GM23248 (cell line): ENCODE measurements around the gene TLX3. TPM values are rescaled to one million over a fixed set of nuclear protein-coding genes. Genes with fewer than 3 reads are reported as not detected.

ENCODE experiments used
- DNase-seq: peaks from one replicate; pipeline ENCODE4 v3.0.0-alpha.2; 2015
- H2AFZ ChIP-seq: fragments of 200-600 bp; sonication (generic); 2 replicates; pipeline ENCODE4 v1.6.1; 2016; ENCODE audit warnings: antibody characterized with exemption
- H3F3A ChIP-seq: fragments of 200-600 bp; sonication (generic); 2 replicates; pipeline ENCODE4 v1.6.1; 2016; ENCODE audit warnings: mild to moderate bottlenecking, antibody characterized with exemption, mixed run types; ENCODE audit not compliant: insufficient read depth
- H3K27ac ChIP-seq: fragments of 200-600 bp; sonication (generic); 2 replicates; pipeline ENCODE4 v1.5.1; 2016; ENCODE audit warnings: mild to moderate bottlenecking
- H3K27me3 ChIP-seq: fragments of 200-600 bp; sonication (generic); replicated peaks from 2 replicates; pipeline ENCODE4 v1.6.1; 2016; ENCODE audit warnings: mild to moderate bottlenecking; ENCODE audit not compliant: insufficient read depth
- H3K36me3 ChIP-seq: fragments of 200-600 bp; sonication (generic); 2 replicates; pipeline ENCODE4 v1.6.1; 2016; ENCODE audit warnings: low read depth, mild to moderate bottlenecking
- H3K4me1 ChIP-seq: fragments of 200-600 bp; sonication (generic); 2 replicates; pipeline ENCODE4 v1.6.1; 2016; ENCODE audit warnings: mild to moderate bottlenecking; ENCODE audit not compliant: insufficient read depth
- H3K4me2 ChIP-seq: fragments of 200-600 bp; sonication (generic); one replicate; pipeline ENCODE4 v1.6.1; 2016; ENCODE audit warnings: mild to moderate bottlenecking; ENCODE audit not compliant: unreplicated experiment
- H3K4me3 ChIP-seq: fragments of 200-600 bp; sonication (generic); 2 replicates; pipeline ENCODE4 v1.5.1; 2016; ENCODE audit warnings: mild to moderate bottlenecking
- H3K79me2 ChIP-seq: fragments of 200-600 bp; sonication (generic); 2 replicates; pipeline ENCODE4 v1.6.1; 2016; ENCODE audit warnings: mild to moderate bottlenecking; ENCODE audit not compliant: insufficient read depth
- H3K9ac ChIP-seq: fragments of 200-600 bp; sonication (generic); 2 replicates; pipeline ENCODE4 v1.6.1; 2016; ENCODE audit warnings: mild to moderate bottlenecking
- H3K9me2 ChIP-seq: fragments of 200-600 bp; sonication (generic); 2 replicates; pipeline ENCODE4 v1.6.1; 2016; ENCODE audit warnings: mixed run types, mild to moderate bottlenecking, moderate library complexity; ENCODE audit not compliant: insufficient read depth
- H3K9me3 ChIP-seq: fragments of 200-600 bp; sonication (generic); one replicate; pipeline ENCODE4 v1.6.1; 2017; ENCODE audit warnings: low read depth
- H4K20me1 ChIP-seq: fragments of 200-600 bp; sonication (generic); 2 replicates; pipeline ENCODE4 v1.6.0; 2016; ENCODE audit not compliant: insufficient read depth
- EZH2 ChIP-seq: fragments of 200-600 bp; sonication (generic); IDR thresholded peaks from 2 replicates; pipeline ENCODE4 v1.6.1; 2018; ENCODE audit warnings: antibody characterized with exemption, mild to moderate bottlenecking; ENCODE audit not compliant: insufficient read depth, poor library complexity, severe bottlenecking
- EZH2phosphoT487 ChIP-seq: fragments of 200-600 bp; sonication (generic); IDR thresholded peaks from 2 replicates; pipeline ENCODE4 v1.6.1; 2018; ENCODE audit warnings: antibody characterized with exemption, moderate library complexity, mild to moderate bottlenecking, low read depth; ENCODE audit not compliant: insufficient read depth
- WGBS, 2 experiments: methylation state at CpG; one replicate each; pipeline ENCODE4 v1.1.6; 2015 to 2017; ENCODE audit warnings: low lambda C conversion rate in 2 of 2, low coverage in 1 of 2; ENCODE audit errors: missing lambda C conversion rate in 2 of 2; 5-methylcytosine and 5-hydroxymethylcytosine counted together
- in situ Hi-C: fragments of 300-500 bp; cut with MboI; formaldehyde crosslinking; loops from 2 replicates; pipeline ENCODE4 v1.15.0; 2020
- polyA plus RNA-seq: library from polyadenylated mRNA; unstranded; fragments of >200 nt; fragmentation: Nextera tagmentation; extraction: Ambion mirVana; gene quantifications from 2 replicates; pipeline ENCODE4 v1.2.1, GENCODE V29; 2016
- total RNA-seq: library from RNA; depleted of rRNA; stranded (reverse); fragments of >200 nt; shearing (Covaris generic); gene quantifications from 2 replicates; pipeline ENCODE4 v1.2.3, GENCODE V29; 2014

The TLX3 gene
- total and polyA plus RNA-seq, 2 experiments from 2014 or later, result not detected

DNA sequence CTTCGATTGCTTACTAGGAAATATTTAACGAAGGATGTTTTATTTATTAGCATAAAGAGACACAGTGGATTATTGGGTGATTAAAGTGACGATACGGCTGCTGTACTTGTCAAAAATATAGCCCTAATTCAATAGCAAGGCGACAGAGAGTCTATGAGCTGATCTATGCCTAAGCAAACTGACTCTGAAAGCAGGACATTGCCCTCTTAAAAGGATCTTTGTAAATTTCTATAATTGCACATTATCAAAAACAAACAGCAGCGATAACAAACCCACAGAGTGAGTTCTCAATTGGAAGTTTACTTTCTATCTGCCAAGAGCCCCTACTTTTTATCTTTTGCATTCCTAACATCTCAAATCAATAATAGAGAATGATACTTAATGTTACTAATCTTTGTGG is 31.4 kb downstream of the TLX3 start:
- H3K4me3 ChIP-seq, result no peak overlapping the region
- no peaks in the 10 kb centered on the region for H3K9me3 ChIP-seq
- H3K4me1 ChIP-seq, result peaks cover 3% of the 10 kb centered on the region; the same call in 1 of the 2 replicates
- no peak overlapping the region for H3K27ac ChIP-seq
- H3K79me2 ChIP-seq, result no peaks in the 10 kb centered on the region
- TF ChIP-seq EZH2 (no peak), EZH2phosphoT487 (no peak)
- H3K9me2 ChIP-seq, result no peaks in the 10 kb centered on the region
- no peaks in the 10 kb centered on the region for H3F3A ChIP-seq
- in situ Hi-C loops, result loop anchor here (10.0 kb wide), 1 partner anchor 596 kb away; no protein-coding TSS in a partner anchor
- WGBS, 2 experiments, result 67 to 69% methylated on average over 6 of the region's 6 CpGs
- no peak overlapping the region for H3K9ac ChIP-seq
- no peak overlapping the region for H2AFZ ChIP-seq
- DNase-seq, result no peak
- H3K4me2 ChIP-seq, result no peak overlapping the region
- H4K20me1 ChIP-seq, result no peaks in the 10 kb centered on the region
- no peaks in the 10 kb centered on the region for H3K36me3 ChIP-seq
- H3K27me3 ChIP-seq, result peaks cover 5% of the 10 kb centered on the region; the same call in 1 of the 2 replicates

DNA sequence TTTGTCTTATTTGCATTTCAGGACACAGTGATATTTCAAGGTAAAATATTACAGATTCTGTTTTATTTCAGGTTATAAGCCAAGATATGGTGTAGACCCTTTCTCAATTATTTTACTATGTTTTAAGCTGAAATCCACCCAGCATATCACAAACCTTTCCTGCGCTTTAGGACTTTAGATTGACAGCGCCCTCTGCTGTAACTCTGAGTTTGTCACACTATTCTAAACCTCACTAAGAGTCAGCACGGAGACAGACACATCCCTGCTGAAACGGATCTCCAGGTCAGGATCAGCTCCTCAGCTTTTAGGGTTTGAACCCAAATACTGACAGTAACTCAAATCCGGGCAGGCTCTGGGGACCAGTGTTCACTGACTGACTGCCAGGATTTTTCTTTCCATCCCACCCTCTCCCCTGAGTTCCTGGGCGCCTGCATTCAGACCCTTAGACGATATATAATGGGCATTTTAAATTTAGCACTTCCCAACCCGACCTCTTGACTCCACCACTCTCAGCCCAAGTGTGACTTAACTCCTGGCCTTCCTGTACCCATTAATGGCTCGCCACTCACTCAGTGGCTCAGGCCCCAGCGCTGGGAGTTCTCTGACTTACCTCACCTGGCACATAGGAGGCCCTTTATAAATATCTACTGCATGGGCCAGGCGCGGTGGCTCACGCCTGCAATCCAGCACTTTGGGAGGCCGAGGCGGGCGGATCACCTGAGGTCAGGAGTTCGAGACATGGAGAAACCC is 33.5 kb downstream of the TLX3 start:
- TF ChIP-seq EZH2 (no peak), EZH2phosphoT487 (no peak)
- H3K9me3 ChIP-seq, result no peaks in the 10 kb centered on the region
- H3F3A ChIP-seq, result no peaks in the 10 kb centered on the region
- no peaks in the 10 kb centered on the region for H3K4me1 ChIP-seq
- no peaks in the 10 kb centered on the region for H3K9me2 ChIP-seq
- H3K79me2 ChIP-seq, result no peaks in the 10 kb centered on the region
- H3K36me3 ChIP-seq, result no peaks in the 10 kb centered on the region
- no peak overlapping the region for H3K9ac ChIP-seq
- H3K4me3 ChIP-seq, result no peak overlapping the region
- DNase-seq, result peak; percentile 84
- 38 to 41% methylated on average over 17 of the region's 17 CpGs for WGBS, 2 experiments
- H3K27ac ChIP-seq, result no peak overlapping the region
- H4K20me1 ChIP-seq, result no peaks in the 10 kb centered on the region
- in situ Hi-C loops, result loop anchor here (10.0 kb wide), 1 partner anchor 598 kb away; no protein-coding TSS in a partner anchor
- no peak overlapping the region for H3K4me2 ChIP-seq
- H3K27me3 ChIP-seq, result no peaks in the 10 kb centered on the region
- H2AFZ ChIP-seq, result no peak overlapping the region

DNA sequence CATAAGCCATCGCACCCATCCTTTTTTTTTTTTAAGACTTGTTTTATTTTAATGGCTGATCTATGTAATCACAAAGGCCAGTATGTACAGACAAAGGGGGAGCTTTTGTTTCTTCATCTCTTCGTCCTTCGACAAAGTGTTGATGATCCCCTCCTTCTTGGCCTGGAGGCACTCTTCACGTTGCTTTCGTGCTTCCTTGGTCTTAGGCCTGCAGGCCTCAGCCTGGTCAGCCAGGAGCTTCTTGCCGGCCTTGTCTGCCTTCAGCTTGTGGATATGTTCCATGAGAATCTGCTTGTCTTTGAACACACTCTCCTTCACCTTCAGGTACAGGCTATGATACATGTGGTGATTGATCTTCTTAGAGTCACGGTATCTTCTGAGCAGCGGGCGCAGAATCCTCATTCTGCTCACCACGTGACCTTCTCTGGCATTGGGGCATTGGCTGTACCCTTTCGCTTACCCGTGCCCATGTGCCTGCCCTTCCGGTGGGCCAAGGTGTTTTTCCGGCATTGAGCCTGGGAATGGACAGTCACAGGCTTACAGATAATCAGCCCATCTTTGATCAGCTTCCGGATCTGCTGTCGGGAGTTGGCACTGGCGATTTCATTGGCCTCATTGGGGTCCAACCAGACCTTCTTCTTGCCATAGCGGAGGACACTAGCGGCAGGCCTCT is 36.0 kb downstream of the TLX3 start:
- Histone ChIP-seq H3K4me1 (no peaks in the 10 kb centered on the region), H4K20me1 (no peaks in the 10 kb centered on the region), H3K36me3 (no peaks in the 10 kb centered on the region), H3K79me2 (no peaks in the 10 kb centered on the region), H3F3A (no peaks in the 10 kb centered on the region), H2AFZ (no peak overlapping the region), H3K9ac (no peak overlapping the region), H3K9me2 (no peaks in the 10 kb centered on the region), H3K4me3 (no peak overlapping the region), H3K9me3 (no peaks in the 10 kb centered on the region), H3K27ac (no peak overlapping the region), H3K27me3 (no peaks in the 10 kb centered on the region), H3K4me2 (no peak overlapping the region)
- in situ Hi-C loops, result loop anchor here (10.0 kb wide), 1 partner anchor 600 kb away; no protein-coding TSS in a partner anchor
- TF ChIP-seq EZH2 (no peak), EZH2phosphoT487 (no peak)
- WGBS, 2 experiments, result 88% methylated on average over 19 of the region's 19 CpGs
- no peak for DNase-seq

DNA sequence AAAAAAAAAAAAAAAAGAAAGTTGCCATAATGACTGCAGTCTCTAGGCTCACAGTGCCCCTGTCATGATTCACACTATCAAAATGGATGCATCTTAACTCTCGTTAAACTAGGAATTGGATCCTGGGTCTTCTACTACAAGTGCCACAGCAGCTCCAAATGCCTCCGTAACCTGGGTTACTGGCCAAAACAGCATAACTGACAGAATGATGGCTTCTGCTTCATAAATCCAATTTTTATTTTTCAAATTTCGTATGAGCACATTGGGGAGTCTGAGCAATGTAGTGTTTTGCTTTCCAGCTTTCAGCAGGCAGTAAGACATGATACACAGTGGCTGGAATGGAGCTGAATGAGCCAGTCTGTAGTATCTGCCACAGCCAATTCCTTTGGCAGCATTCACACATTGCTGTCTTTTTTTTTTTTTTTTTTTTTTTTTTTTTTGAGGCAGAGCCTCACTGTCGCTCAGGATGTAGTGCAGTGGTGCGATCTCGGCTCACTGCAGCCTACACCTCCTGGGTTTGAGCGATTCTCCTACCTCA is 42.6 kb downstream of the TLX3 start:
- DNase-seq, result peak; percentile 40
- no peak overlapping the region for H3K27ac ChIP-seq
- no peak overlapping the region for H3K4me3 ChIP-seq
- in situ Hi-C loops, result no loop called here
- no peak overlapping the region for H3K4me2 ChIP-seq
- no peaks in the 10 kb centered on the region for H3K9me3 ChIP-seq
- H3F3A ChIP-seq, result no peaks in the 10 kb centered on the region
- no peaks in the 10 kb centered on the region for H4K20me1 ChIP-seq
- TF ChIP-seq EZH2phosphoT487, result no peak
- TF ChIP-seq EZH2, result no peak
- 16 to 21% methylated on average over 7 of the region's 7 CpGs for WGBS, 2 experiments
- H3K9ac ChIP-seq, result no peak overlapping the region
- no peak overlapping the region for H2AFZ ChIP-seq
- H3K79me2 ChIP-seq, result no peaks in the 10 kb centered on the region
- no peaks in the 10 kb centered on the region for H3K27me3 ChIP-seq
- no peaks in the 10 kb centered on the region for H3K9me2 ChIP-seq
- no peaks in the 10 kb centered on the region for H3K4me1 ChIP-seq
- H3K36me3 ChIP-seq, result no peaks in the 10 kb centered on the region
